GM19193 (cell line): ENCODE measurements around the gene SDCCAG8.

Source experiments
- POLR2A ChIP-seq: IDR thresholded peaks from 4 replicates; pipeline ENCODE4 v1.6.1; 2011; ENCODE audit not compliant: insufficient read depth, insufficient read length; ENCODE audit errors: extremely low read depth

Gene SDCCAG8

DNA sequence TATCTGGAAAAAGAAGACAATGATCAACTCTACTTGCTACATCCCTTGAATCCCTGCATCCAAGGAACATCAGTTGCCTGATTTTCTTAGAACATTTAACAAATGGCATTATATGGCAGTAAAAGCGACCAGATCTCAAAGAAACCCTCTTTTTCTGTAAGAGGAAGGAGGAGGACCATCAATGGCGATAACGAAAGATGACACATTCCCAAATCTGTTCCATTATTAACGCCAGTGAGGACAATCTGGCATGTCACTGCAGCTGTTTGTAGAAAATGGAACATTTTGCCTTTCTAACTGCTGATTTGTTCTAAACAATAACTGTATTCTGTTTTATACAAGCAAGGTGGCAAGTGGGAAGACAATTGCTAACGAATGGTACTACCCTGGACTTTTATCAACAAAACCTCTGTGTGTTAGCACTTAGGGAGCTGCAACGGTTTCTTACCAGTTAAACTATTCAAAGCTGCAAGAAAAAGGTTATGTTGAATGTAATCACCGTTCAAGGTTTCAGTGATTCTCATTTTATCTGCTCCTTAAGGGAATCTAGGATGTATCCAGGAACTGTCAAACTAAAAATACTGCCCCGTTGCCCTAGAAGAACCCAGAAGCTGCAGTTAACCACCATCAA is 251.9 kb downstream of the SDCCAG8 start:
- TF ChIP-seq POLR2A = no peak

DNA sequence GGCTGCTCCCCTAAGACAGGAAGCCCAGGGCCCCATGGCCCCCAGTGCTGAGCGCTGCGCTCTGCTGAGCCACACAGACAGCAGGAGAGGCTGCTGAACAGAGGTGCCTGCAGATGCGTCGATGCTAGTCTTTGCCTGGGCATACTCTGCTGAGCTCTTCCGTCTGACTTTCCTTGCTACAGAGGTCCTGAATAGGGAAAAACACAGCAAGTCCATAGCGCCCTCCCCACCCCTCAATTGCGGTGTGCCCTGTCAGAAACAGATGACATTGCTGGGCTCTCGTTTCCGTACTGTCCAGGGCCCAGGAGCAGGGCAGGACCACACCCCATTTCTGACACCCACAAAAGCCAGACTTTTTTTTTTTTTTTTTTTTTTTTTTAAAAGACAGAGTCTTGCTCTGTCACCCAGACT is 252.5 kb downstream of the SDCCAG8 start:
- TF ChIP-seq POLR2A = no peak

DNA sequence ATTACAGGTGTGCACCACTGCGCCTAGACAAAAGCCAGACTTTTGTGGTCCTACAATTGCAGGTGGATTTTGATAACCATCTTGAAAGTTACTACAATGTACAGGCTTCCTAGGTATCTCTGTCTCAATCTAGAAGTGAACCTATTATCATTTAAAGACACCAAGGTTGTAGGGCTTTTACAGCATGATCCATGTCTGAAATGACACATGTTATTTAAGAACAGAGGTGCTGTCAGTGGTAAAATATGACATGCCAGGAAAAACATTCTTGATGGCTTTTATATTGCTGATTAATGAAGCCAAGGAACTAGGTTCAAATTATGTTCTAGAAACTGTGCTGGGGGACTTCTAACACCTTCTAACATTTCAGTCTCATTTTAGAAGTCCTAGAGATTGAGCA is 253.1 kb downstream of the SDCCAG8 start:
- TF ChIP-seq POLR2A = no peak

DNA sequence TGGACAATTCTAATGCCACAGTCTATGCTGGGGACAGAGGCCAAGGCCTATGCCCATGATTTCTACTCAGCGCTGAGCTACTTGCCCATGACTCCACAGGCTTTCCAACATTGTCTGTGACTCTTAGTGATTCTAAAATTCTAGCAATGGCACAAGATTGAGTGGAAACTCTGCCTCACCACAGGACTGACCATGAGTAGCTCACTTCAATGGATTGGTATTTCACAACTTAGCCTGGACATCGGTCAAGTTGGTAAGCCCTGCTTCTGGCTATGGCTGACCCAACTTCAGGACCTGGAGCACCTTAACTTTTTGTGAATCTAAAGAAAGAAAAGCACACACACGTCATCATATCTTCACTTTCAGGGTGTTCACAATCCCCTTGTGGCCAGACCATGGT is 255.1 kb downstream of the SDCCAG8 start:
- no peak for TF ChIP-seq POLR2A

DNA sequence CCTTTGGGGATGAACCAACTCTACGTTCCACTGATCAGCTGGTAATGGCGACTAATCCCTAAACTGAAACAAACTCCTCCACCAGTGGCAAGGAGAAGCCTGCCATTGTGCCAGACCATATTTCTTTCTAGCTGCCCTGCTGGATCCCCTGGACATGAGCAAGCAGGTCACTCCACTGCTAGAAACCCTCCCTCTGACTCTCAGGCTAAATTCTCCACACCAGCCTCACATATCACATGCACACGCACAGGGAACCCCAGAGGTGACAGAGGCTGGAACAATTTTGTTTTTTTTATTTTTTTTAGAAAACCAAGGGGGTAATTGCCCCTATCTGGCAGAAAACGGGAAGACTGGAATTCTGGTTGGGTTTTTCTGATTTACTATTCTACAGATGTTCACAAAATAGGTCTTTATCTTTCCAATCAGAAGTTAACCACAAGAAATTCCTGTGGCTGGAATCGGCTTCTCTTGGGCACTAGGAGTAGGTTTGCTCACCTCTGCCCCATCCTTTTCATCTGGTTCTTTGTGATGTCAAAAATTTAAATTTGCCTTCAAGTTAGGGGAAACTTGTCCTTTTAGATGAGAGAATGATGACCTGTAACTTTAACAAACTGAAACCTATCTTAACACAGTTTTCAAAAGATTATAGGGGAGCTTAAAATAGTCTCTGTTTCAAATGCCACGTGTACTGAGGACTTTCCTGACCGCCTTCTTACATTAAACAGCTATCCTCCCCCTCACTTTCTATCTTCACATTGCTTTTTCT is 258.1 kb downstream of the SDCCAG8 start:
- no peak for TF ChIP-seq POLR2A

DNA sequence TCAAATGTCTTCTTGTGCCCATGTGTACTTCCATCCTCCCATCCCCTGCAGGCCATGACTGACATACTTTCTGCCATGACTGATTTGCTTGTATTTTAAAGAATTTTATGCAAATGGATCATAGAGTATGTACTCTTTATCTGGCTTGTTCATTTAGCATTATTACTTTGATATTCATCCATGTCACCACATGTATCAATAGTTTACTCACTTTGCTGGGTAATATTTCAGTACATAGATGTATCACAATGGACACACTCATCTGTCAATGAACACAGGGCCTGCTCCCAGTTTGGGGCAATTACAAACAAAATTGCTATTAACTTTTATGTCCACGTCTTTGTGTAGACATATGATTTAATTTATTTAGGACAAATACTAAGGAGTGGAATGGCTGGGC is 259.1 kb downstream of the SDCCAG8 start:
- no peak for TF ChIP-seq POLR2A

DNA sequence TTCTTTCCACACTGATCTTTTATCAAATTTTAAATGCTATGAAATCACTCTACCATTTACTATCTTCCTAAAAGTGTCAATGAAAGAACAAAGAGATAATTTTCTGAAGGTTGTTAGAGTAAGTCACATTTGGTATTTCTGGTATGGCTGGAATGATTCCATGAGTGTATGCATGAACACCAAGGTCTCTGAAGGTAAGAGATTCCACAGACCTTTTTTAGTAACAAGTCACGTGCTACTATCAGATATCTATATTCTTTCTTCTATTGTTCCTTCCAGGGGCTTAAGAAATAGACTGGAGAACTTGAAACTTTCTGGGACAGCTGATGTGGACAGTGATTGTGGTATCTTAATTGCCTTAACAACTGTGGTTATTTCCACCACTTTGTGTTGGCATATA is 265.0 kb downstream of the SDCCAG8 start:
- no peak for TF ChIP-seq POLR2A

DNA sequence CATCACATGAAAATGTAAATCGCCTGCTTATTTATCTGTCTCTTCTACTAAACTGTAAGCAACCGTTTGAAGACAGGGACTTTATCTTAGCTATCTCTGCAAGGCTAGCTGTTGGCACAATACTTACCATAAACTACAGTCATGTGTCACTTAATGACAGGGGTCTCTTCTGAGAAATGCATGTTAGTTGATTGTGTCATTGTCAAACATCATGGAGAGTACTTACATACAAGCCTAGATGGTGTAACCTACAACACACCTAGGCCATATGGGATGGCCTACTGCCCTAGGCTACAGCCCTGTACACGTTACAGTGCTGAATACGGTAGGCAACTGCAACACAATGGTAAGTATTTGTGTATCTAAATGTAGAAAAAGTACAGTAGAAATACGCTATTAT is 267.9 kb downstream of the SDCCAG8 start:
- TF ChIP-seq POLR2A = no peak

DNA sequence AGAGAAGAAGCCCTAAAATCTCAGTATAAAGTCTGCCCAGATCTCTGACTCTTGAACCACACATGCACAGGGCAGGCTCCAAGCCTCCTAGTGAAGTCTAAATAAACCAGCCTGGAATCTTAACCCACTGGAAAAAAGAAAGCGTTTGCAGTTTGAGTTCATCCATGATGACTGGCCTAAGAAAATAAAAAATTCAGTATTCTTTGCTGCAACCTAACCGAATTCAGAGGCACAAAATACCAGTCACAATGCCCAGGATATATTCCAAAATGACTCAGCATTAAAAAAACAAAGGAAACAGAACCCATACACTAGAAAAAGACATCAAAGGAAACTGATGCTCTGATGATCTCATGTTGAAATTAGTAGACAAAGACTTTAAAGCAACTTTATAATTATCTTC is 269.2 kb downstream of the SDCCAG8 start:
- no peak for TF ChIP-seq POLR2A

DNA sequence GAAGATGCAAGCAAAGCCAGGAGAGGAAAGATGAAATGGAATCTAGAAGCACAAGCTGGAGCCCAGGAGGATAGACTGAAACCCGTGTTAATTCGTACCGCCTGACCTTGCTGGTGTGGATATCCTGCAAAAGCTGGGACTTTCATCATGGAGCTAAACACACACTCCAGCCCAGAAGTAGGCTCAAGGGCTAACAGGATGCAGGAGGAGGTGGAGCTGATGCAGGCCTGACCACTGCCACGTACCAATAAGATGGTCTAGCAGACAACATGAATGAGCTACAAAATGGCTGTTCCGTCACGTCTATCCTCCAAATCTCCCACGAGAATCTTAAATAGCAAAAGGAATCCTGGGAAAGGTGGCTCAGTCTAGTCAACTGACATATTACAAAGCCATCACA is 270.3 kb downstream of the SDCCAG8 start:
- no peak for TF ChIP-seq POLR2A

DNA sequence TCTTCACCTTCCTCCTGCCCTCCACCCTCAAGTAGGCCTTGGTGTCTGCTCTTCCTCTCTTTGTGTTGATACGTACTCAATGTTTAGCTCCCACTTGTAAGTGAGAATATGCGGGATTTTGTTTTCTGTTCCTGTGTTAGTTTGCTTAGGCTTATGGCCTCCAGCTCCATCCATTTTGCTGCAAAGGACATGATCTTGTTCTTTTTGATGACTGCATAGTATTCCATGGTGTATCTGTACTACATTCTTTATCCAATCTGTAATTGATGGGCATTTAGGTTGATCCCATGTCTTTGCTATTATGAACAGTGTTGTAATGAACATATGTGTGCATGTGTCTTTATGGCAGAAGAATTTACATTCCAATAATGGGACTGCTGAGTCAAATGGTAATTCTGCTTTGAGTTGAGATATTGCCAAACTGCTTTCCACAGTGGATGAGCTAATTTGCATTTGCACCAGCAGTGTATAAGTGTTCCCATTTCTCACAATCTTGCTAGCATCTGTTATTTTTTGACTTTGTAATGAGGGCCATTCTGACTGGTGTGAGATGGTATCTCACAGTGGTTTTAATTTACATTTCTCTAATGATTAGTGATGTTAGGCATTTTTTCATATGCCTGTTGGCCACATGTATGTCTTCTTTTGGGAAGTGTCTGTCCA is 272.7 kb downstream of the SDCCAG8 start:
- no peak for TF ChIP-seq POLR2A

DNA sequence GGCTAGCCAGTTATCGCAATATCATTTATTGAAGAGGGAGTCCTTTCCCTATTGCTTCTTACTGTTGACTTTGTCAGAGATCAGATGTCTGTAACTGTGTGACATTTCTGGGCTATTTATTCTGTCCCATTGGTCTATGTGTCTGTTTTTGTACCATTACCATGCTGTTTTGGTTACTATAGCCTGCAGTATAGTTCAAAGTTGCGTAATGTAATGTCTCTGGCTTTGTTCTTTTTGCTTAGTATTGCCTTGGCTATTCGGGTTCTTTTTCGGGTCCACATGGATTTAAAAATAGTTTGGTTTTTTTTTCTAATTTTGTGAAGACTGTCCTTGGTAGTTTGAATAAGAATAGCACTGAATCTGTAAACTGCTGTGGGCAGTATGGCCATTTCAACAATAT is 273.7 kb downstream of the SDCCAG8 start:
- TF ChIP-seq POLR2A = no peak

DNA sequence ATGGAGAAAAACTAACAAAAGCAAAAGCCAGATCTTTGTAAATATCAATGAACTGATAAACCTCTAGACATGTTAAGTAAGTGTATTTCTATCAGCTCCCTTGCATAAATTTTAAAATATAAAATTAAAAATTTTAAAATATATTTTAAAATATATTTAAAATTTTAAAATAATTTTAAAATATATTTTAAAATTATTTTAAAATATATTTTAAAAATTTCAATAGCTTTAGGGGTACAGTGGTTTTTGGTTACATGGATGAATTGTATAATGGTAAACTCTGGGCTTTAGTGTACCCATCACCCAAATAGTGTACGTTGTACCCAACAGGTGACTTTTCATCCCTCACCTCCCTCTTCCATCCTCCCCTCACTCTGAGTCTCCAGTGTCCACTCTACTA is 279.2 kb downstream of the SDCCAG8 start:
- TF ChIP-seq POLR2A = no peak

DNA sequence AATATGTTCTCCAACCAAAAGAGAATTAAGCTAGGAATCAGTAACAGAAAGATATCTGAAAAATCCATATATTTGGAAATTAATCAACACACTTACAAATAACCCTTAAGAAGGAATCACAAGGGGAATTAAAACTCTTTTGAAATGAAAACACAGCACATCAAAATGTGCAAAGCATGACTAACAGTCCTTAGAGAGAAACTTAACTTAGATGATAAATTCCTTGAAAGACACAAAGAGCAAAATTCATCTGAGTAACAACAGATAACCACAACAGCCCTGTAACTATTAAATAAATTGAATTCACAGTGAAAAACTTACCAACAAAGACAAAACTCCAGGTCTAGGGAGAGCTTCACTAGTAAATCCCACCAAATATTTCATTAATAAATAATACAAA is 283.8 kb downstream of the SDCCAG8 start:
- TF ChIP-seq POLR2A = no peak

DNA sequence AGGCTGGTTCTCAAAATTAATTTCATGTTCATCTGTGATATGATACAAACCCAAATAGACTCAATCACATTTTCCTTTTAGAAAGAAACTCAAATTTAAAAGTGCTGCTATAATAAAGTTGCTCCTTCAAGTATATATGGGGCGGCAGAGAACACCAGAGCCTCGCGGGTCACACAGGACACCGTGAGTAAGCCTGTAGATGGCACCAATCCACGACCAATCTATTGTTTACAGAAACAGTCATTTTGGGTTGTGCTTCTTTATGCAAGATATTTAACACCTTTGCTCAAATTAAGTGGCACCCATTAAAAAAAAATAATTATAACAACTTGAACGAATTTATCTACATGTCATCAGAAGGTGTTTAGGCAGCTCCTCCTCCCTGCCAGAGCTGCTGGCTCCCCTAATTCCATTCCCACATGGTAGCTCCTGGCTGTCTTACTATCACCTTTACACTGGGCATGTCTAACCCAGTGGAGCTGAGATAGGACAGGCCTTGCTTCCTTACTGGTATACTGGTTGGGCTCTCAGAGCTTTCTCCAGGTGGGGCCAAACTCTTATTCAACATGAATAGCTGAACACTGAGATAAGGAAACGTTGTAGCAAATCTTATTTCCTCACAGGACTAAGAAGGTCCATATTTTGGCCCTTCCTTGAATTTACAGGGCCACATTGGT is 287.0 kb downstream of the SDCCAG8 start:
- TF ChIP-seq POLR2A = no peak
